ENCODE data around the gene PUS7L. TPM values are rescaled to one million over a fixed set of nuclear protein-coding genes. Genes with fewer than 3 reads are reported as not detected.

The PUS7L gene, protein sequence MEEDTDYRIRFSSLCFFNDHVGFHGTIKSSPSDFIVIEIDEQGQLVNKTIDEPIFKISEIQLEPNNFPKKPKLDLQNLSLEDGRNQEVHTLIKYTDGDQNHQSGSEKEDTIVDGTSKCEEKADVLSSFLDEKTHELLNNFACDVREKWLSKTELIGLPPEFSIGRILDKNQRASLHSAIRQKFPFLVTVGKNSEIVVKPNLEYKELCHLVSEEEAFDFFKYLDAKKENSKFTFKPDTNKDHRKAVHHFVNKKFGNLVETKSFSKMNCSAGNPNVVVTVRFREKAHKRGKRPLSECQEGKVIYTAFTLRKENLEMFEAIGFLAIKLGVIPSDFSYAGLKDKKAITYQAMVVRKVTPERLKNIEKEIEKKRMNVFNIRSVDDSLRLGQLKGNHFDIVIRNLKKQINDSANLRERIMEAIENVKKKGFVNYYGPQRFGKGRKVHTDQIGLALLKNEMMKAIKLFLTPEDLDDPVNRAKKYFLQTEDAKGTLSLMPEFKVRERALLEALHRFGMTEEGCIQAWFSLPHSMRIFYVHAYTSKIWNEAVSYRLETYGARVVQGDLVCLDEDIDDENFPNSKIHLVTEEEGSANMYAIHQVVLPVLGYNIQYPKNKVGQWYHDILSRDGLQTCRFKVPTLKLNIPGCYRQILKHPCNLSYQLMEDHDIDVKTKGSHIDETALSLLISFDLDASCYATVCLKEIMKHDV
- 16.8 and 19.4 TPM in 2 replicates for total RNA-seq

GRCh38 chr12:43758728-43759563, at the start of gene PUS7L, which contains the start of gene IRAK4:
Gene PUS7L (minus strand): TSS chr12:43758790. CDS start chr12:43755245, 3,545 bp downstream.
Gene IRAK4 (plus strand): TSS chr12:43758951. CDS start chr12:43768112, 9,161 bp downstream.

GRCh38 chr12:43805860-43806736, 47.5 kb upstream of the PUS7L start, which contains the start of gene TWF1:
Gene TWF1 (minus strand): TSS chr12:43806317. CDS start chr12:43806245, 72 bp downstream.

Other genes with a start within 250 kb of the PUS7L start
- under 0.01 TPM in 1 of 2 replicates, not detected in the other for gene ADAMTS20, start 206.6 kb downstream of the PUS7L start, total RNA-seq
- gene IRAK4, start 161 bp upstream of the PUS7L start, total RNA-seq, result 17.6 and 19.8 TPM in 2 replicates
- gene TWF1, start 47.5 kb upstream of the PUS7L start, total RNA-seq, result 144 and 146 TPM in 2 replicates
- 8.2 and 11.8 TPM in 2 replicates for gene TMEM117, start 77.3 kb upstream of the PUS7L start, total RNA-seq

All from smooth muscle cell of bladder (primary cell).